Umbilical cord (tissue), 2 donors: ENCODE data around the gene MED12L. TPM values are rescaled to one million over a fixed set of nuclear protein-coding genes. Genes with fewer than 3 reads are reported as not detected.
A peak's percentile ranks its signal among the peaks of the same experiment; 100 is the strongest.

Source experiments
- DNase-seq: peaks from one replicate; pipeline ENCODE4 v3.0.0-alpha.2; 2015; ENCODE audit warnings: low spot score
- total RNA-seq: library from RNA; depleted of rRNA; stranded (reverse); fragments of >200 nt; gene quantifications from one replicate; pipeline ENCODE4 v1.2.3, GENCODE V29; 2014; ENCODE audit warnings: low replicate concordance; ENCODE audit not compliant: insufficient read depth

Gene MED12L
- total RNA-seq, 1 donor from 2014 or later = 2.2 TPM

DNA sequence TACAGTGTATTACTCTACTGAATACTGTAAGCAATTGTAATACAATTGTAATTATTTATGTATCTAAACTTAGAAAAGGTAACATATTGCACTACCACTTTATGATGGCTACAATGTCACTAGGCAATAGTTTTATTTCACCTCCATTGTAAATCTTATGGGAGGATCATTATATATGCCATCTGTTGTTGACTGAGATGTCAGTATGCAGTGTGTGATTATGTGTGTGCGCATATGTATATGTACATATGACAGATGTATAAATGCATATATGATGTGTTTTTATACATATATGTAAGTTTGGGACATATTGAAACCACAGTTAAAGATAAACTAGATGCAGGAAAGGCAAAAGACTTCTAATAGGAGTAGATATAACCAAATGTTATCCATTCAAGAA lies 366.9 kb downstream of the MED12L start:
- no peak for DNase-seq

DNA sequence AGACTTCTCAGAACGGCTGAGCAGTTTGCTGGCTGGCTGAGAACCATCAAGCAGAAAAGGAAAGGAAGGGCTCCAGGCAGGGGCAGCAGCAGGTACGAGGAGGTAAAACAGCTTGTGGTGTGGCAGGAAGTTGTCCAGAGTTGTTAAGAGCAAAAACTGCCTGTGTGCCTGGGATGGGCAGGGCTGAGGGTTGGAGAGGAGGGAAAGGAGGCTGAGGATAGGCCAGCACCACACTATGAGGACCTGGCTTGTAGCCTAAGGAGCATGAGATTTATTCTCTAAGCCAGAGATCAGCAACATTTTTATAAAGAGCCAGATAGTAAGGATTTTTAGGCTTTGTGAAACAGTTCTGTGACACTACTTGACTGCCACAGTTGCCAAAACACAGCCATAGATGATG lies 367.4 kb downstream of the MED12L start:
- peak; percentile 77 for DNase-seq

DNA sequence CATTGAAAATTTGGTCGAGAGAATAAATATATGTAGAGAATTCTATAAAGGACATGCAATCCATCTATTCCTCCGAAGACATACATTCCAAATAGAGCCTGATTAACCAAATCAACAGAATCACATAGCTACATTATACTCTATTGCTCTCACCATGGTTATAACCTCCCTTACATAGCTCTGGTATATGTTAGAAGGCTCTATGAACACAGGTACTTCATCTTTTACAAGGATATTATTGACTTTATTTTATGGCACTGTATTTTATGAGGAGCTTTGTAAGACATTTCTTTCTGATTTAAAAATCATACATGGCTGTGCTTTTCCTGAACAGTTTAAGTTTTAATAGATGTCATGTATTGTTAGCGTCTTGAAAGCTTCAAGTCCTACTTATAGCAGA lies 370.6 kb downstream of the MED12L start:
- DNase-seq = no peak

GRCh38 chr3:151459358-151459757 lies 373.9 kb downstream of the MED12L start:
- peak; percentile 57 for DNase-seq

DNA sequence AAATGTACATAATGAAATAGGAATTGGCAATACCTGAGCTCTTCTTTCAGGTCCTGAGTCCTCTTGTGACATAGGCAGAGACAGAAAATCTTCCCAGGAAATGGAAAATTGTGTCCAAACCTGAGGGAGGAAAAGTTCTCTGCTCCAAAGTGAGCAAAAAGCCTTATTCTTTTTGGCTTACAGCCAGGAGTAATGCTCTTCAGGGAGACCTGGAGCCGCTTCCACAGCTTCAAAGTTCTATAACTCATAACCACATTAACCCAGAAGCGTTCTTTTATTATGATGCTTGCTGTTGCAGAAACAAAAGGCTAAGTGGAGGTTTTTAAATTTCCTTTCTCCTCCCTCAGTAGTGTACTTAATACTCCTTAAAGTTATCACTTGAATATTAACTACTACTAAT lies 374.8 kb downstream of the MED12L start:
- DNase-seq = peak; percentile 36

DNA sequence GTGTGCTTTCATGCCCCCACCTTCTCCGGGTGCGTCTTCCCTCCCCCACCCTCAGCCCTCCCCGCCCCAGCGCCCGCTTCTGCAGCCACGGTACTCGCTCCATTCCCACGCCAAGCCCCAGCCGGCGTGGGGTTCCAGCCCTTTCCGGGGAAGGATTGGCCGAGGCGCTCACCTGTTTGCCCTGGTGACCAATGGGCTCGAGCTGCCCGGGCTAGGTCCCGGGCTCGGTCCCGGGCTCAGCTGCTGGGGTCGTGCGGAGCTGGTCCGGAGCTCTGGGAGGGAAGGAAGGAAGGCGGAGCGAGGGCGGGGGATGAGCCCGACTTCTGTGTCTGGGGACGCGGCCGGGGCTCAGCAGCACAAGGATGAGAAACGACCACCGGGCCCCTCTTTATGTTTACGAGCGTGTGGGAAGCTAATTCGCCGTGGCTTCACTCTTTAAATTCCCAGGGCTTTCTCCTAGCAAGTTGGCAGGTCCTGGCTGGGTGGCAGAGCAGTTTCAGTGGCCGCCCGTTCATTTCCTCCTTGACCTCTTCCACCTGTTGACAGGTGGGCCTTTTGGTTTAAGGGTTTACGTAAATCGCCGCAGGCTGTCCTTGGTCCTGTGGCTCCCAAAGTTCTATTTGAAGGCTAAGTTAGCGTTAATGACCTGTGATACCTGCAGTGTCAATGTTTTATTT lies 375.4 kb downstream of the MED12L start, which contains the start of gene IGSF10:
Gene IGSF10, minus strand, starts transcription at position 288 of the 677 bp plus-strand sequence. CDS start 2,352 bp downstream, outside the sequence.
- DNase-seq = peak; percentile 31

- no peak for DNase-seq
Measured at GRCh38 chr3:151462278-151462780, 376.9 kb downstream of the MED12L start.

DNA sequence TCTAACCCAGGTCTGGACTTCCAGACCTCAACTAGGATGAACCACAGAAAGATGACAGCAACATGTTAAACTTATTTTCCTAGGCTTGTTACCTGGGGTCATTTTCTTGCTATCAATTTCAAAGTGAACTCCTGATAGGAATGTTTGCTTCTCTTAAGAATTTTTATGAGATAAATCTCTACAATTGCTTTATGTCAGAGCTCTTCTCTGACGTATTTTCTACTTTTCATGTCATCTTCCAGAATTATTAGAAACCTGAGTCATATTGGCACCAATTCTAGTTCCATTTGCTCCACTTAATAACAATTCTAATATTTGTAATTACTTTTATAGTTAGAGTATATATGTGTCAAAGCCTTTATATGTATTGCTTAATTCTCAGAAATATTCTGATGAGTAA lies 377.5 kb downstream of the MED12L start:
- DNase-seq = no peak

DNA sequence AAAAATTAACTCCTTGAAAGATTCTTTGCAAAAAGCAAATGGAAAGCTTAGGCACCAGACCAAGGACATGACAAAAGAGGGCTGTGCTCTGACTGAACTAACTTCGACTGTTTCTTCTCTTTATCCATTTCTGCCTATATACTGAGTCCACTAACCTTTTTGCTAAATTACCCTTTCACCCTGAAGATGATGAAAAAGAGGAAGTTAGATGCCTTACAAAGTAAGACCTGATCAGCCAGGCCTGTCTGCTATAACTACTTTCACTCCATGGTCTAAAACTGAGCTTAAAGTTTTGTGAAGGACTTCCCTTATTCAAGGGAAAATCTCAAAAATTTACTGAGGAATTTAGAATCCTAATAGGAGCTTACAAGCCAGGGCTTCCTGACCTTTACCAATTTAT lies 381.6 kb downstream of the MED12L start:
- no peak for DNase-seq

DNA sequence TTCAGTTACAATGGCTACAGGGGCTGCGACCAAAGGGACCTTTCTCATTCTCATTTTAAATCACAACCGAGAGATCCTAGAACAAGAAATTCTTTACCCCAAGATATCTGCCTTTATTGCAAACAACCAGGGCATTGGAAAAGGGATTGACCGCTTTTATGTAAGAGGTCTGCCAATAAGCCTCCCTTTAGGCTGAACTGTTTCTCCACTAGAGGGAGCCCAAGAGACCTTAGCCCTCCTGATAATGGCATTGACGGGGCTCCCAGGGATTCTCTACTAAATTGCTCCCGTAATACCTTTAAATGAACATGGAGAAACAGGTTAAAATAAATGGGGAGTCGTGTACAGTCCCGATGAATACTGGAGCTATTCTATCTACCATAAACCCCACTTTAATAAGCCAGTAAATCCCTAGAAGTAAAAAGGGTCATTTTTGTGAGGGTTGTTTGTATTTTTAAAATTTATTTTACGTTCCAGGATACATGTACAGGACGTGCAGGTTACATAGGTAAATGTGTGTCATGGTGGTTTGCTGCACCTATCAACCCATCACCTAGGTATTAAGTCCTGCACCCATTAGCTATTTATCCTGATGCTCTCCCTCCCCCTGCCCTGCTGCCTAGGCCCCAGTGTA lies 382.9 kb downstream of the MED12L start:
- DNase-seq = no peak

- DNase-seq = no peak
Measured at GRCh38 chr3:151476344-151477018, 391.0 kb downstream of the MED12L start.

DNA sequence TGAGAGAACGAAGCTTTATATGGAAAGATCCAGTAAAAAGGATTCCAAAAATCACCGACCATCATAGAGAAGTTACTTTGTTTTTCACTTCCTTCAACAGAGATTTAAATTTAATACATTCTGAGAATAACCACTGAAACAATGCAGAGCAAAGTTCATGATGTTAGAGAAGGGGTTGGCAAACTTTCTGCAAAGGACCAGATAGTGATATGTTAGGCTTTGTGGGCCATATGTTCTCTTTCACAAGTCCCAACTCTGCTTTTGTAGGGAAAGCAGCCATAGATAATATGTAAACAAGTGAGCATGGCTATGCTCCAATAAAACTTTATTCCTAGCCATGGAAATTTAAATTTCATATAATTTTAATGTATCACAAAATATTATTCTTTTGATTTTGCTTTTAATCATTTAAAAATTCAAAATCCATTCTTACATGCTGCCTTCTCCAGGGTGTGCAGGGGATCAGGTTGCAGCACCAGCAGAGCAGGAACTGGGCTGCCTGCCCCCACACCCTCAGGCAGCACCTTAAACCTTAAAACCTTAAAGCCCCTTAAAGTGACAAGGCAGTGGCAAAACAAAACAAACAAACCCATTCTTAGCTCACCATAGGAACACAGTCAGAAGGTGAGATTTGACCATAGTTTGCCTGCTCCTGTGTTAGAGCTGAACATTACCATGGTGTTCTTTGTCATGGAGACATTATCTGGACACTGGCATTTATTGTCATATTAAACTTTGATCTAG lies 392.3 kb downstream of the MED12L start:
- peak; percentile 65 for DNase-seq

GRCh38 chr3:151478335-151478697 lies 392.9 kb downstream of the MED12L start:
- DNase-seq = peak; percentile 42

- DNase-seq = peak; percentile 30
Measured at GRCh38 chr3:151479452-151479851, 394.0 kb downstream of the MED12L start.

DNA sequence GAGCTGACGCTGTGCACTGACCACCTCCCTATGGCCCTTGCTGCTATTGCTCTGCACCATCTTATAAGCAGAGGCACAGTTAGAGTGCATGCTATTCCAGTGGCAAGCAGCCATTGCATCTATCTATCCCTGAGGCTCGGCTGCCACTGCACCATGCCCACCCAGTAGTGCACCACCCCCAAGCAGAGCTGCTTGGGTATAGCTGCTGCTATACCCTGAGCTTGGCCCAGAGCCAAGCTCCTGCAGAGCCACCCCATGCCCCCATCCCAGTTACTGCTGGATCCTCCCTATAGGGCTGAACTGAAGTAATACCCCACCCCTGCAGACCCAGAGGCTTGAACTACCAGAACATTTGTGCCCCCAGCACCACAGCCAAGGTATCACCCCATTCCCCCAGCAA lies 395.0 kb downstream of the MED12L start:
- DNase-seq = no peak

GRCh38 chr3:151483488-151483887 lies 398.0 kb downstream of the MED12L start:
- no peak for DNase-seq

DNA sequence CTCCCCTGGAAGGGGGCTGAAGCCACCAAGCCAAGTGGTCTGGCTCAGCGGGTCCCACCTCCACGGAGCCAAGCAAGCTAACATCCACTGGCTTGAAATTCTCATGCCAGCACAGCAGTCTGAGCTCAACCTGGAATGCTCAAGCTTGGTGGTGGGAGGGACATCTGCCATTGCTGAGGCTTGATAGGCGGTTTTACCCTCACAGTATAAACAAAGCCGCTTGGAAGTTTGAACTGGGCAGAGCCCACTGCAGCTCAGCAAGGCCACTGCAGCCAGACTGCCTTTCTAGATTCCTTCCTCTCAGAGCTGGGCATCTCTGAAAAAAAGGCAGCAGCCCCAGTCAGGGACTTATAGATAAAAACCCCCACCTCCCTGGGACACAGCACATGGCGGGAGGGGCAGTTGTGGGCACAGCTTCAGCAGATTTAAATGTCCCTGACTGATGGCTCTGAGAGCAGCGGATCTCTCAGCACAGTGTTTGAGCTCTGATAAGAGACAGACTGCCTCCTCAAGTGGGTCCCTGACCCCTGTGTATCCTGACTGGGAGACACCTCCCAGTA lies 398.6 kb downstream of the MED12L start:
- DNase-seq = no peak
